Measurements from ENCODE around the gene P2RX2. TPM values are rescaled to one million over a fixed set of nuclear protein-coding genes. Genes with fewer than 3 reads are reported as not detected.

P2RX2 gene
- total RNA-seq, 1 donor from 2014 or later, result 0.19 TPM

DNA sequence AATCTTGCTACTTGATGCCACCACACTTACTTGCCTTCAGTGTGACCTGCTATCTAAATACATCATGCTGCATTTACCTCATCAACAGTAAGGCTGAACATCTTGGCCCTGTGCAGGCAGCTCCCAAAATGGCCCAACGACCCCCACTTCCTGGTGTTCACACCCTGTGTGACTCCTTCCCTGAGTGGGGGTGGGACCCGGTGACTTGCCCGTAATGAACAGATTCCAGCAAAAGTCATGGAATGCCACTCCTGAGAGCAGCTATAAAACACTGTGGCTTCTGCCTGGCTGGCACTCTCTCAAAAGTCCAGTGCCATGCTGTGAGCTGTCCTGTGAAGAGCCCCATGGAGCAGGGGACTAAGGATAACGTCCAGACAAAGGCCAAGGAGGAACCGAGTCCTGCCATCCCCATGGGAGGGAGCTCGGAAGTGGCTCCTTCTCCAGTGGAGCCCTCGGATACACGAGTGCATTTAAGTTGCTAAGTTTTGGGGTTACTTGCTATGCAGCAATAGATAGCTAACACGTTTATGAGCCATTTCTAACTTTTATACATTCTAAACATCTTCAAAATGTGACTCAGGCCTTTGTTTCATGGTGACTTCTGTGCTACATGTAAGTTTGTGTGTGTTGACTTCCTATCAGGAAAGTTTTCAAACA lies 33.0 kb downstream of the P2RX2 start:
- Mint-ChIP-seq H3K4me3 (ENCODE audit: low read depth) (no peak overlapping the region), H3K27me3 (no peaks in the 10 kb centered on the region), H3K9me3 (ENCODE audit: low read depth) (no peaks in the 10 kb centered on the region), H3K36me3 (ENCODE audit: insufficient read depth) (peaks cover 26% of the 10 kb centered on the region), H3K4me1 (ENCODE audit: low read depth) (no peaks in the 10 kb centered on the region), H3K27ac (no peak overlapping the region)
- DNase-seq (ENCODE audit: low spot score, unreplicated experiment), result no peak
- TF ChIP-seq, protein P1, sequence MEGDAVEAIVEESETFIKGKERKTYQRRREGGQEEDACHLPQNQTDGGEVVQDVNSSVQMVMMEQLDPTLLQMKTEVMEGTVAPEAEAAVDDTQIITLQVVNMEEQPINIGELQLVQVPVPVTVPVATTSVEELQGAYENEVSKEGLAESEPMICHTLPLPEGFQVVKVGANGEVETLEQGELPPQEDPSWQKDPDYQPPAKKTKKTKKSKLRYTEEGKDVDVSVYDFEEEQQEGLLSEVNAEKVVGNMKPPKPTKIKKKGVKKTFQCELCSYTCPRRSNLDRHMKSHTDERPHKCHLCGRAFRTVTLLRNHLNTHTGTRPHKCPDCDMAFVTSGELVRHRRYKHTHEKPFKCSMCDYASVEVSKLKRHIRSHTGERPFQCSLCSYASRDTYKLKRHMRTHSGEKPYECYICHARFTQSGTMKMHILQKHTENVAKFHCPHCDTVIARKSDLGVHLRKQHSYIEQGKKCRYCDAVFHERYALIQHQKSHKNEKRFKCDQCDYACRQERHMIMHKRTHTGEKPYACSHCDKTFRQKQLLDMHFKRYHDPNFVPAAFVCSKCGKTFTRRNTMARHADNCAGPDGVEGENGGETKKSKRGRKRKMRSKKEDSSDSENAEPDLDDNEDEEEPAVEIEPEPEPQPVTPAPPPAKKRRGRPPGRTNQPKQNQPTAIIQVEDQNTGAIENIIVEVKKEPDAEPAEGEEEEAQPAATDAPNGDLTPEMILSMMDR (IDR thresholded peaks at IDR 0.05; ENCODE audit: unreplicated experiment), result no peak

DNA sequence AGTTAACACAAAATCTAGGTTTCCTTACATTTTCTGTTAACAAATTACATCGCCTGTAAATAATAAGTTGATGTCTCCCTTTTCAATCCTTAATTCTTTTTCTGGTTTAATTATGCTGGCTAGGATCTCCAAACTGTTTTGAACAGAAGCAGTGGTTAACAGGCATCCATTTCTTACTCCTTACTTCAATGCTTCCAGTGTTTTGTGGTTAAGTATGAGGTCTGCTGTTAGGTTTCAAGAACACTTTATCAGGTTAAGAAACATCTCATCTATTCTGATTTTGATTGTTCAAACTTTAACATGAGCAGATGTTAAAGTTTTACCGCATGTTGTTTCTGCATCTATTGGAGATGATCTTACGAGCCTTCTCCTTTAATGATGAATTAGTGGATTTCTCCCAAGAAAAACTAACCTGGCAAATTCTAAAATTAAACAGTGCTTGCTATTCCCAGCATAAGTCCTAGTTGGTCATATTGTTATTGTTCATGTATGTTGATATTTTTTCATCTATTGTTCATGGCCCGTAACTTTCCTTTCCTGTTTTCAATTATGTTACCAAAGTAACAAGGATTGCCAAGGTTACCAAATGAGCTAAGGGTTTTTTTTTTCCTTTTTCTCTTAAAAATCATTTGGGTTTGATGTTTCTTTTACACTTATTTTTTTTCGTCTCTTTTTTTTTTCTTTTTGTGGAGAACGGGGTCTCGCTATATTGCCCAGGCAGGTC lies 35.2 kb downstream of the P2RX2 start:
- peaks cover 28% of the 10 kb centered on the region for H3K36me3 Mint-ChIP-seq (ENCODE audit: insufficient read depth)
- TF ChIP-seq, protein P1 (IDR thresholded peaks at IDR 0.05; ENCODE audit: unreplicated experiment), result no peak
- H3K4me1 Mint-ChIP-seq (ENCODE audit: low read depth), result no peaks in the 10 kb centered on the region
- no peaks in the 10 kb centered on the region for H3K9me3 Mint-ChIP-seq (ENCODE audit: low read depth)
- H3K27me3 Mint-ChIP-seq, result no peaks in the 10 kb centered on the region
- H3K27ac Mint-ChIP-seq, result no peak overlapping the region
- DNase-seq (ENCODE audit: low spot score, unreplicated experiment), result no peak
- no peak overlapping the region for H3K4me3 Mint-ChIP-seq (ENCODE audit: low read depth)

DNA sequence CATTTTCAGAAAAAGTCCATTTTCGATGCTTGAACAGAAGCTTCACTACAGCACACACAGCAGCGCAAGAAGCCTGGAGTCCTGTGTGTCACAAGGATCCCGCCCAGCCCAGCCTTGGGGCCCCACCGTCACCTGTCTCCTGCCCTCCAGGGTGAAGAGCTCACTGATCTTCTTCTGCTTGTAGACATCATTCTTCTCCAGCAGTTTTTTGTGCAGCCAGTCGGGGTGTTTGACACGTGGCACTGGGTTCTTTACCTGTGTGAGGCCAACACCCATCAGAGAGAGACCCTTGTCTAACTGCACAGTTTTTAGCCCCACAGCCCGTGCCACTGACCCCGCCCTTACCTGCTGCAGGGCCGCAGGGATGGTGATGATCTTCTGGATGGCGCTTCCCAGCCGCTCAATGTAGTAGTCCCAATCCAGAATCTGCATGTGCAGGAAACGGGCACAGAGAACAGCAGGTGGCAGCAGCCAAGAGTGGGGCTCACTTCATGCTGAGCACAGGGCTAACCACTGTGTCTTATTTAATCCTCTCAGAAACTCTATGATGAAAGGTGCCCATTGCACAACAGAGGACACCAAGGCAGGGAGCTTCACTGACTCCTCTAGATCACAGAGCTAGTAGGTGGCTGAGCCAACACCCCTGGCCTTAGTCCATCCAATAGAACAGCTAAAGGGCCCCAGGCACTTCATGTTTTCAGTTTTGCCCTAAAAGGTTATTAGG lies 38.6 kb downstream of the P2RX2 start:
- DNase-seq (ENCODE audit: low spot score, unreplicated experiment), result no peak
- Mint-ChIP-seq H3K36me3 (ENCODE audit: insufficient read depth) (peaks cover 27% of the 10 kb centered on the region), H3K27me3 (no peaks in the 10 kb centered on the region), H3K4me3 (ENCODE audit: low read depth) (no peak overlapping the region), H3K27ac (no peak overlapping the region), H3K4me1 (ENCODE audit: low read depth) (no peaks in the 10 kb centered on the region), H3K9me3 (ENCODE audit: low read depth) (no peaks in the 10 kb centered on the region)
- TF ChIP-seq, protein P1 (IDR thresholded peaks at IDR 0.05; ENCODE audit: unreplicated experiment), result no peak

DNA sequence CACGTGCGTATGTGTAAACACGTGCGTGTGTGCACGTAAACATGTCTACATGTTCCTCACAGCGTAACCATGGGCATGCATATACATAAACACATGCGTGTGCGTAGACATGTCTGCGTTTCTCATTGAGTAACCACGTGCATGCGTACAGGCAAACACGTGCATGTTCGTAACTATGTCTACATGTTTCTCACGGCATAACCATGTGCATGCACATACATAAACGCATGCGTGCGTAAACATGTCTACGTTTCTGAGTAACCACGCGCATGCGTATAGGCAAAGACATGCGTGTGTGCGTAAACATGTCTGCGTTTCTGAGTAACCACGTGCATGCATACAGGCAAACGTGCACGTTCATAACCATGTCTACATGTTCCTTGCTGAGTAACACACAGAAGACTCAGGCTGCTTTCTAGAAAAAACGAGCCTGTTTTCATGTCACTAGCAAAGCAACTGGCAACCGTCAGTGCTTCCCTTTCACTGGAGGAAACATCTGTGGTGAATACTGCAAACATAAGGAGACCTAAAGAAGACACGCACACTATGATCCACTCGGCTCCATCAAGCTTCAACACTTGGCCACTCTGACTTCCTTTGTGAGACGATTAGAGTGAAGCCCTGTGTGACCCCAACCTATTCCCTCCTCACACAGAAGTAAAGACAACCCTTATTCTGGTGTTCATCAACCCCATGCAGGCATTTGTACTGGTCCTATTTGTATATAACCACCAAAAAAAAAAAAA lies 39.7 kb downstream of the P2RX2 start:
- no peaks in the 10 kb centered on the region for H3K9me3 Mint-ChIP-seq (ENCODE audit: low read depth)
- DNase-seq (ENCODE audit: low spot score, unreplicated experiment), result no peak
- H3K4me3 Mint-ChIP-seq (ENCODE audit: low read depth), result no peak overlapping the region
- H3K27me3 Mint-ChIP-seq, result no peaks in the 10 kb centered on the region
- H3K36me3 Mint-ChIP-seq (ENCODE audit: insufficient read depth), result peaks cover 28% of the 10 kb centered on the region
- no peaks in the 10 kb centered on the region for H3K4me1 Mint-ChIP-seq (ENCODE audit: low read depth)
- TF ChIP-seq, protein P1 (IDR thresholded peaks at IDR 0.05; ENCODE audit: unreplicated experiment), result no peak
- H3K27ac Mint-ChIP-seq, result no peak overlapping the region

DNA sequence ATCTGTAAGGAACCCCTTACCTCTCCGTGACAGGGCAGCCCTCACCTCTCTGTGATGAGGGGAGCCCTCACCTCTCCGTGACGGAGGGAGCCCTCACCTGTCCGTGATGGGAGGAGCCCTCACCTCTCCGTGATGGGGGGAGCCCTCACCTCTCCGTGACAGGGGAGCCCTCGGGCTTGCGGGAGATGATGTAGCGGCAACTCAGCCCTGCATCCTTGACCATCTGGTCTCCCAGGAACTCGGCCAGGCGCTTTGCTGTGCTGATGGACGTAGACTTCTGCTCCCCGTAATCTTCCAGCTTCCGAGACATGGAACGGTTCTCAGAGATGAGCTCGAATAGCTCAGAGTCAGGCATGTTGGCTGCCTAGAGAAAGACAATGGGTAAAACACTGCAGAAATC lies 40.6 kb downstream of the P2RX2 start:
- Mint-ChIP-seq H3K36me3 (ENCODE audit: insufficient read depth) (peaks cover 22% of the 10 kb centered on the region), H3K27me3 (no peaks in the 10 kb centered on the region), H3K4me3 (ENCODE audit: low read depth) (no peak overlapping the region)

More for the DNA sequence above, 40.6 kb downstream of the P2RX2 start:
- Mint-ChIP-seq H3K27ac (no peak overlapping the region), H3K9me3 (ENCODE audit: low read depth) (no peaks in the 10 kb centered on the region), H3K4me1 (ENCODE audit: low read depth) (no peaks in the 10 kb centered on the region)
- TF ChIP-seq, protein P1 (IDR thresholded peaks at IDR 0.05; ENCODE audit: unreplicated experiment), result no peak
- DNase-seq (ENCODE audit: low spot score, unreplicated experiment), result no peak
